GM12878 (cell line): ENCODE data around the gene SACM1L. TPM values are rescaled to one million over a fixed set of nuclear protein-coding genes. Genes with fewer than 3 reads are reported as not detected.
A peak's percentile ranks its signal among the peaks of the same experiment; 100 is the strongest.

ENCODE experiments used
- ATAC-seq: fragments of 200-7000 bp; cut with Tn5 transposase; 3 replicates; pipeline ENCODE4 v1.9.1; 2020; ENCODE audit warnings: mild to moderate bottlenecking, moderate library complexity
- BruUV-seq: library from RNA; stranded (reverse); fragments of 400-500 nt; replicated peaks from 2 replicates; lab custom pipeline; 2021; lab: Mats Ljungman, UMichigan
- CTCF ChIA-PET: fragments of 300-600 bp; sonication (Branson Sonifier 250); formaldehyde crosslinking; extraction: SDS; loops from one replicate; lab custom pipeline; 2021; ENCODE audit warnings: inconsistent platforms; lab: Yijun Ruan, JAX
- POLR2A ChIA-PET: fragments of 350-600 bp; formaldehyde crosslinking; extraction: SDS; loops from one replicate; lab custom pipeline; 2021; ENCODE audit warnings: inconsistent platforms; lab: Charles Lee
- RAD21 ChIA-PET: fragments of 300-600 bp; sonication (Branson Sonifier 250); formaldehyde crosslinking; loops from one replicate; lab custom pipeline; 2023; ENCODE audit warnings: antibody characterized with exemption; ENCODE audit not compliant: unreplicated experiment; lab: Charles Lee
- SMC1A ChIA-PET: fragments of 300-600 bp; sonication (Branson Sonifier 250); formaldehyde crosslinking; loops from one replicate; lab custom pipeline; 2023; ENCODE audit not compliant: unreplicated experiment, uncharacterized antibody; lab: Charles Lee
- DNase-seq: peaks from one replicate; pipeline ENCODE4 v3.0.0-alpha.2; 2011; ENCODE audit warnings: low read depth, low spot score
- FAIRE-seq: peaks from 3 replicates; lab custom pipeline; 2011; peaks lifted over from hg19 to GRCh38; lab: Jason Lieb, UNC
- H2AFZ ChIP-seq: 2 replicates; pipeline ENCODE4 v1.6.0; 2011; ENCODE audit warnings: low read depth, low read length, control low read depth; ENCODE audit not compliant: control insufficient read depth
- H3K27ac ChIP-seq: 2 replicates; pipeline ENCODE4 v1.5.1; 2011; ENCODE audit warnings: control low read depth; ENCODE audit not compliant: control insufficient read depth, insufficient read depth
- H3K27me3 ChIP-seq, 2 experiments: replicated peaks in 1 of 2; 2 replicates each; pipeline versions ENCODE4 v1.6.0 to v1.6.1; 2011; ENCODE audit warnings: low read length in 1 of 2; ENCODE audit not compliant: control insufficient read depth in 2 of 2, insufficient read depth in 2 of 2
- H3K36me3 ChIP-seq, 2 experiments: 2 replicates each; pipeline ENCODE4 v1.5.1; 2011; ENCODE audit warnings: low read length in 1 of 2; ENCODE audit not compliant: control insufficient read depth in 2 of 2, insufficient read depth in 2 of 2
- H3K4me1 ChIP-seq: 2 replicates; pipeline ENCODE4 v1.6.1; 2011; ENCODE audit warnings: mild to moderate bottlenecking, low read length, moderate library complexity, mixed read lengths; ENCODE audit not compliant: control insufficient read depth, insufficient read depth
- H3K4me2 ChIP-seq: 2 replicates; pipeline ENCODE4 v1.6.0; 2011; ENCODE audit warnings: control low read depth; ENCODE audit not compliant: control insufficient read depth, insufficient read depth
- H3K4me3 ChIP-seq: fragments of 200-600 bp; sonication (generic); 2 replicates; pipeline ENCODE4 v1.5.1; 2016
- H3K79me2 ChIP-seq: 2 replicates; pipeline ENCODE4 v1.6.0; 2011; ENCODE audit warnings: low read length; ENCODE audit not compliant: control insufficient read depth, insufficient read depth
- H3K9ac ChIP-seq: 2 replicates; pipeline ENCODE4 v1.8.0; 2011; ENCODE audit warnings: low read length, control low read depth, mixed read lengths; ENCODE audit not compliant: control insufficient read depth, insufficient read depth
- H3K9me3 ChIP-seq: replicated peaks from 3 replicates; pipeline ENCODE4 v1.5.1; 2011; ENCODE audit warnings: mild to moderate bottlenecking, low read length; ENCODE audit not compliant: control insufficient read depth, insufficient read depth
- H4K20me1 ChIP-seq: 2 replicates; pipeline ENCODE4 v1.6.0; 2011; ENCODE audit not compliant: control insufficient read depth, insufficient read depth
- BMI1 ChIP-seq: fragments of 450-650 bp; IDR thresholded peaks from 2 replicates; pipeline ENCODE4 v1.6.1; 2016; ENCODE audit warnings: mild to moderate bottlenecking, moderate library complexity, borderline replicate concordance
- HDGF ChIP-seq: fragments of 450-650 bp; IDR thresholded peaks from 2 replicates; pipeline ENCODE4 v1.6.1; 2016; ENCODE audit warnings: antibody characterized with exemption
- IKZF2 ChIP-seq, 2 experiments: fragments of 450-650 bp; IDR thresholded peaks; 2 replicates each; pipeline ENCODE4 v1.6.1; 2017; ENCODE audit warnings: mild to moderate bottlenecking in 2 of 2, moderate library complexity in 2 of 2
- TAF1 ChIP-seq: IDR thresholded peaks from 2 replicates; pipeline ENCODE4 v1.6.1; 2011; ENCODE audit warnings: mild to moderate bottlenecking, low read depth, low read length, borderline replicate concordance
- WGBS: methylation state at CpG from one replicate; pipeline ENCODE4 v1.1.6; 2016; ENCODE audit warnings: low lambda C conversion rate; ENCODE audit not compliant: insufficient replicate concordance, insufficient coverage; ENCODE audit errors: missing lambda C conversion rate; 5-methylcytosine and 5-hydroxymethylcytosine counted together
- in situ Hi-C: fragments of 300-500 bp; cut with MboI; formaldehyde crosslinking; loops from 9 replicates; pipeline ENCODE4 v1.14.3; 2018; ENCODE audit warnings: mixed read lengths
- intact Hi-C: fragments of 100-400 bp; cut with micrococcal nuclease; formaldehyde crosslinking; loops from one replicate; pipeline ENCODE4 v1.14.2; 2022; ENCODE audit not compliant: unreplicated experiment
- polyA plus RNA-seq, 11 experiments: library from polyadenylated mRNA; depleted of rRNA in 4 of 11; unstranded in 6 of 11; stranded (reverse) in 5 of 11; fragments of >200 nt; fragmentation: Nextera tagmentation in 4 of 11; fragmentation: Illumina TruSeq in 1 of 11; extraction: Ambion mirVana in 4 of 11; extraction: Trizol in 1 of 11; gene quantifications; 1 replicate in 1 of 11; 2 replicates in 10 of 11; pipeline versions ENCODE4 v1.2.1 to v1.2.3, GENCODE V29; 2011 to 2016; ENCODE audit warnings: inconsistent platforms in 2 of 11, missing spikeins in 2 of 11, low read depth in 1 of 11
- total RNA-seq, 4 experiments: library from RNA; depleted of rRNA in 3 of 4; stranded (reverse); fragments of >200 nt in 3 of 4; fragmentation: Illumina TruSeq in 1 of 4; extraction: Trizol in 1 of 4; gene quantifications; 2 replicates each; pipeline versions ENCODE4 v1.2.1 to v1.2.3, GENCODE V29; 2013 to 2021
- TF ChIP-seq, protein P1 (sequence below): IDR thresholded peaks from 2 replicates; pipeline ENCODE4 v1.6.1; 2011; ENCODE audit warnings: low read depth, low read length, improper control_type of control experiment, borderline replicate concordance
- TF ChIP-seq, protein P2 (sequence below): IDR thresholded peaks from 2 replicates; pipeline ENCODE4 v1.6.1; 2012; ENCODE audit warnings: improper control_type of control experiment, low read depth, low read length; ENCODE audit not compliant: insufficient replicate concordance
- TF ChIP-seq, protein P3 (sequence below): IDR thresholded peaks from 2 replicates; pipeline ENCODE4 v1.6.1; 2012; ENCODE audit warnings: low read length, inconsistent platforms
- TF ChIP-seq, protein P4 (sequence below): fragments of 450-650 bp; formaldehyde crosslinking; IDR thresholded peaks from 2 replicates; pipeline ENCODE4 v1.4.0; 2020; ENCODE audit warnings: mild to moderate bottlenecking, moderate library complexity

Gene SACM1L
- total and polyA plus RNA-seq, 10 of the 15 experiments (the other 5 are each of a cell fraction or from before 2014, with no cell fraction given) = 16.5 to 48.3 (median 28.9) TPM

DNA sequence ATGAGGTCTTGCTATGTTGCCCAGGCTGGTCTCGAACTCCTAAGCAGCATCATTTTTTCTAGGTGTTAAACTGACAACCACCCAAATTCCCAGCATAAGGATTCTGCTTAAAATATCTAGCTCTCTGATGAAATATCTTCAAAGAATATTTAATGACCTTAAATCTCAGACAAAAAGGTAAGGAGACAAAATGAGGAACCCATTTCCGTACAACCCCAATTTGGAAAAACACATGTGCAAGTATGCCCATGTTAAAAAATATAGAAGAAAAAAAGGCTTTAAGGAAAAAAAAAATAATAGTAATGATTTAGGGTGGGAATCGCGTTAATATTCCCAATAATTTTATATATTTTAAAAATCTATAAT lies 1.4 kb upstream of the SACM1L start:
- H3K4me3 ChIP-seq = 0 out of 2 replicates have a peak overlapping the region, but pooled peaks have one; percentile 49
- SMC1A ChIA-PET = interaction anchor here (0.6 to 5.1 kb wide), 7 partner anchors 9 to 646 kb away, joined by 3 to 35 read pairs (median 3); no protein-coding TSS in a partner anchor
- POLR2A ChIA-PET = interaction anchor here (0.5 to 1.2 kb wide), 2 partner anchors 10 to 309 kb away, joined by 3 read pairs; no protein-coding TSS in a partner anchor
- no peaks in the 10 kb centered on the region for H3K9me3 ChIP-seq
- ATAC-seq (no peak), DNase-seq (no peak), FAIRE-seq (no peak)
- no peaks in the 10 kb centered on the region for H3K27me3 ChIP-seq
- TF ChIP-seq BMI1 (no peak), HDGF (no peak), TAF1 (no peak), IKZF2 (IDR thresholded peaks at IDR 0.05) (no peak)
- TF ChIP-seq, protein P1, sequence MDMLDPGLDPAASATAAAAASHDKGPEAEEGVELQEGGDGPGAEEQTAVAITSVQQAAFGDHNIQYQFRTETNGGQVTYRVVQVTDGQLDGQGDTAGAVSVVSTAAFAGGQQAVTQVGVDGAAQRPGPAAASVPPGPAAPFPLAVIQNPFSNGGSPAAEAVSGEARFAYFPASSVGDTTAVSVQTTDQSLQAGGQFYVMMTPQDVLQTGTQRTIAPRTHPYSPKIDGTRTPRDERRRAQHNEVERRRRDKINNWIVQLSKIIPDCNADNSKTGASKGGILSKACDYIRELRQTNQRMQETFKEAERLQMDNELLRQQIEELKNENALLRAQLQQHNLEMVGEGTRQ = no peak
- TF ChIP-seq, protein P2, sequence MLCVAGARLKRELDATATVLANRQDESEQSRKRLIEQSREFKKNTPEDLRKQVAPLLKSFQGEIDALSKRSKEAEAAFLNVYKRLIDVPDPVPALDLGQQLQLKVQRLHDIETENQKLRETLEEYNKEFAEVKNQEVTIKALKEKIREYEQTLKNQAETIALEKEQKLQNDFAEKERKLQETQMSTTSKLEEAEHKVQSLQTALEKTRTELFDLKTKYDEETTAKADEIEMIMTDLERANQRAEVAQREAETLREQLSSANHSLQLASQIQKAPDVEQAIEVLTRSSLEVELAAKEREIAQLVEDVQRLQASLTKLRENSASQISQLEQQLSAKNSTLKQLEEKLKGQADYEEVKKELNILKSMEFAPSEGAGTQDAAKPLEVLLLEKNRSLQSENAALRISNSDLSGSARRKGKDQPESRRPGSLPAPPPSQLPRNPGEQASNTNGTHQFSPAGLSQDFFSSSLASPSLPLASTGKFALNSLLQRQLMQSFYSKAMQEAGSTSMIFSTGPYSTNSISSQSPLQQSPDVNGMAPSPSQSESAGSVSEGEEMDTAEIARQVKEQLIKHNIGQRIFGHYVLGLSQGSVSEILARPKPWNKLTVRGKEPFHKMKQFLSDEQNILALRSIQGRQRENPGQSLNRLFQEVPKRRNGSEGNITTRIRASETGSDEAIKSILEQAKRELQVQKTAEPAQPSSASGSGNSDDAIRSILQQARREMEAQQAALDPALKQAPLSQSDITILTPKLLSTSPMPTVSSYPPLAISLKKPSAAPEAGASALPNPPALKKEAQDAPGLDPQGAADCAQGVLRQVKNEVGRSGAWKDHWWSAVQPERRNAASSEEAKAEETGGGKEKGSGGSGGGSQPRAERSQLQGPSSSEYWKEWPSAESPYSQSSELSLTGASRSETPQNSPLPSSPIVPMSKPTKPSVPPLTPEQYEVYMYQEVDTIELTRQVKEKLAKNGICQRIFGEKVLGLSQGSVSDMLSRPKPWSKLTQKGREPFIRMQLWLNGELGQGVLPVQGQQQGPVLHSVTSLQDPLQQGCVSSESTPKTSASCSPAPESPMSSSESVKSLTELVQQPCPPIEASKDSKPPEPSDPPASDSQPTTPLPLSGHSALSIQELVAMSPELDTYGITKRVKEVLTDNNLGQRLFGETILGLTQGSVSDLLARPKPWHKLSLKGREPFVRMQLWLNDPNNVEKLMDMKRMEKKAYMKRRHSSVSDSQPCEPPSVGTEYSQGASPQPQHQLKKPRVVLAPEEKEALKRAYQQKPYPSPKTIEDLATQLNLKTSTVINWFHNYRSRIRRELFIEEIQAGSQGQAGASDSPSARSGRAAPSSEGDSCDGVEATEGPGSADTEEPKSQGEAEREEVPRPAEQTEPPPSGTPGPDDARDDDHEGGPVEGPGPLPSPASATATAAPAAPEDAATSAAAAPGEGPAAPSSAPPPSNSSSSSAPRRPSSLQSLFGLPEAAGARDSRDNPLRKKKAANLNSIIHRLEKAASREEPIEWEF = no peak
- TF ChIP-seq, protein P3, sequence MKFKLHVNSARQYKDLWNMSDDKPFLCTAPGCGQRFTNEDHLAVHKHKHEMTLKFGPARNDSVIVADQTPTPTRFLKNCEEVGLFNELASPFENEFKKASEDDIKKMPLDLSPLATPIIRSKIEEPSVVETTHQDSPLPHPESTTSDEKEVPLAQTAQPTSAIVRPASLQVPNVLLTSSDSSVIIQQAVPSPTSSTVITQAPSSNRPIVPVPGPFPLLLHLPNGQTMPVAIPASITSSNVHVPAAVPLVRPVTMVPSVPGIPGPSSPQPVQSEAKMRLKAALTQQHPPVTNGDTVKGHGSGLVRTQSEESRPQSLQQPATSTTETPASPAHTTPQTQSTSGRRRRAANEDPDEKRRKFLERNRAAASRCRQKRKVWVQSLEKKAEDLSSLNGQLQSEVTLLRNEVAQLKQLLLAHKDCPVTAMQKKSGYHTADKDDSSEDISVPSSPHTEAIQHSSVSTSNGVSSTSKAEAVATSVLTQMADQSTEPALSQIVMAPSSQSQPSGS = no peak
- TF ChIP-seq, protein P4, sequence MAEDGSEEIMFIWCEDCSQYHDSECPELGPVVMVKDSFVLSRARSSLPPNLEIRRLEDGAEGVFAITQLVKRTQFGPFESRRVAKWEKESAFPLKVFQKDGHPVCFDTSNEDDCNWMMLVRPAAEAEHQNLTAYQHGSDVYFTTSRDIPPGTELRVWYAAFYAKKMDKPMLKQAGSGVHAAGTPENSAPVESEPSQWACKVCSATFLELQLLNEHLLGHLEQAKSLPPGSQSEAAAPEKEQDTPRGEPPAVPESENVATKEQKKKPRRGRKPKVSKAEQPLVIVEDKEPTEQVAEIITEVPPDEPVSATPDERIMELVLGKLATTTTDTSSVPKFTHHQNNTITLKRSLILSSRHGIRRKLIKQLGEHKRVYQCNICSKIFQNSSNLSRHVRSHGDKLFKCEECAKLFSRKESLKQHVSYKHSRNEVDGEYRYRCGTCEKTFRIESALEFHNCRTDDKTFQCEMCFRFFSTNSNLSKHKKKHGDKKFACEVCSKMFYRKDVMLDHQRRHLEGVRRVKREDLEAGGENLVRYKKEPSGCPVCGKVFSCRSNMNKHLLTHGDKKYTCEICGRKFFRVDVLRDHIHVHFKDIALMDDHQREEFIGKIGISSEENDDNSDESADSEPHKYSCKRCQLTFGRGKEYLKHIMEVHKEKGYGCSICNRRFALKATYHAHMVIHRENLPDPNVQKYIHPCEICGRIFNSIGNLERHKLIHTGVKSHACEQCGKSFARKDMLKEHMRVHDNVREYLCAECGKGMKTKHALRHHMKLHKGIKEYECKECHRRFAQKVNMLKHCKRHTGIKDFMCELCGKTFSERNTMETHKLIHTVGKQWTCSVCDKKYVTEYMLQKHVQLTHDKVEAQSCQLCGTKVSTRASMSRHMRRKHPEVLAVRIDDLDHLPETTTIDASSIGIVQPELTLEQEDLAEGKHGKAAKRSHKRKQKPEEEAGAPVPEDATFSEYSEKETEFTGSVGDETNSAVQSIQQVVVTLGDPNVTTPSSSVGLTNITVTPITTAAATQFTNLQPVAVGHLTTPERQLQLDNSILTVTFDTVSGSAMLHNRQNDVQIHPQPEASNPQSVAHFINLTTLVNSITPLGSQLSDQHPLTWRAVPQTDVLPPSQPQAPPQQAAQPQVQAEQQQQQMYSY (CRISPR knock-in tag) = no peak
- H3K9ac ChIP-seq = peak overlapping the region; percentile 67
- in situ Hi-C loops (no loop called here), intact Hi-C loops (no loop called here)
- H3K4me2 ChIP-seq = no peak overlapping the region
- BruUV-seq = no TSS peak
- peaks cover 14% of the 10 kb centered on the region for H3K4me1 ChIP-seq
- RAD21 ChIA-PET = interaction anchor here (1.1 to 2.1 kb wide), 2 partner anchors 17 to 28 kb away, joined by 3 to 4 read pairs; no protein-coding TSS in a partner anchor
- no peak overlapping the region for H3K27ac ChIP-seq
- no peak overlapping the region for H2AFZ ChIP-seq
- CTCF ChIA-PET = interaction anchor here (0.7 to 2.5 kb wide), 4 partner anchors 17 to 74 kb away, joined by 3 to 8 read pairs (median 4); no protein-coding TSS in a partner anchor
- WGBS = 2% methylated on average over 4 of the region's 4 CpGs
- H3K36me3 ChIP-seq = 0 out of 4 replicates have a peak, but pooled peaks cover 0 to 6% of the 10 kb centered on the region in 2 experiments
- H3K79me2 ChIP-seq = peaks cover 36% of the 10 kb centered on the region
- H4K20me1 ChIP-seq = no peaks in the 10 kb centered on the region
